ENCODE results near the gene WDTC1. TPM values are rescaled to one million over a fixed set of nuclear protein-coding genes. Genes with fewer than 3 reads are reported as not detected.

Gene WDTC1
- total RNA-seq, 4 donors from 2014 or later: 39.9 to 79.8 (median 62.0) TPM

- intact Hi-C loops (cut with DNase I): loop anchor here (10.0 kb wide), 1 partner anchor 54 kb away; the partner anchor contains the start of gene CD164L2
- Histone ChIP-seq H3K4me3 (no peak overlapping the region), H3K27ac (replicated peaks in 1 of 4) (no peak overlapping the region), H3K4me1 (peaks cover 22 to 49% (median 35%) of the 10 kb centered on the region in 4 donors), H3K9me3 (no peaks in the 10 kb centered on the region), H3K36me3 (peaks cover 26 to 91% (median 70%) of the 10 kb centered on the region in 4 donors), H3K27me3 (no peaks in the 10 kb centered on the region)
- TF ChIP-seq POLR2A (IDR thresholded peaks at IDR 0.05; ENCODE audit: low read depth): no peak
- TF ChIP-seq CTCF (IDR thresholded peaks at IDR 0.05): no peak
- DNase-seq (ENCODE audit: extremely low spot score): no peak
- 66% methylated on average over 6 of the region's 8 CpGs for WGBS
Observed at GRCh38 chr1:27330786-27331185, 96.4 kb downstream of the WDTC1 start.

- 67% methylated on average over 1 of the region's 3 CpGs for WGBS
- no peaks in the 10 kb centered on the region for H3K27me3 ChIP-seq
- peaks cover 16 to 43% (median 30%) of the 10 kb centered on the region in 4 donors for H3K4me1 ChIP-seq
- H3K36me3 ChIP-seq: peaks cover 23 to 94% (median 70%) of the 10 kb centered on the region in 4 donors
- intact Hi-C loops (cut with DNase I): loop anchor here (10.0 kb wide), 1 partner anchor 53 kb away; the partner anchor contains the start of gene CD164L2
- no peak overlapping the region for H3K4me3 ChIP-seq
- no peak for TF ChIP-seq CTCF (IDR thresholded peaks at IDR 0.05)
- TF ChIP-seq POLR2A (IDR thresholded peaks at IDR 0.05; ENCODE audit: low read depth): no peak
- TF ChIP-seq POLR2AphosphoS5 (IDR thresholded peaks at IDR 0.05): no peak
- no peak for TF ChIP-seq EP300 (IDR thresholded peaks at IDR 0.05)
- no peaks in the 10 kb centered on the region for H3K9me3 ChIP-seq
- DNase-seq (ENCODE audit: extremely low spot score): no peak
- no peak overlapping the region for H3K27ac ChIP-seq (replicated peaks in 1 of 4)
Observed at GRCh38 chr1:27331426-27331825, 97.0 kb downstream of the WDTC1 start.

DNA sequence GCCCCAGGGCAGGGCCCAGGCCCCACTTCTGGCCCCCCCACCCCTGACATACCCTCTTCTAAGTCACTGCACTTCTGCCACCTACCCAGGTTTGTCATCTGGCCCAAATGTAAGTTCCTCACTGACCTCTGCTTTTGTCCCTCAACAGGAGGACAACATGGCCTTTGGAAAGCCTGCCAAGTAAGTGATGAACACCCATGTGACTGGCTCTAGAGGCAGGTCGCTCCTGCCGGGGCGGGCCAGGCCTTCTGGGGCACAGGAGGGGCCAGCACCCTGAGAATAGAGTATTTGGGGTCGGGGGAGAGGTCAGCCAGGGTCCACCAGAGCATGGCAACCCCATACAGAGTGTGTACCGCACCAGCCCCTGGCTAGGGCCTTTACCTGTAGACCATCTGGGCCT lies 97.5 kb downstream of the WDTC1 start:
- DNase-seq (ENCODE audit: extremely low spot score): no peak
- H3K27ac ChIP-seq (replicated peaks in 1 of 4): no peak overlapping the region
- no peak overlapping the region for H3K4me3 ChIP-seq
- 67% methylated on average over 3 of the region's 5 CpGs for WGBS
- no peak for TF ChIP-seq EP300 (IDR thresholded peaks at IDR 0.05)
- TF ChIP-seq POLR2A (IDR thresholded peaks at IDR 0.05; ENCODE audit: low read depth): no peak
- TF ChIP-seq CTCF (IDR thresholded peaks at IDR 0.05): no peak
- no peak for TF ChIP-seq POLR2AphosphoS5 (IDR thresholded peaks at IDR 0.05)
- peaks cover 23 to 95% (median 73%) of the 10 kb centered on the region in 4 donors for H3K36me3 ChIP-seq
- peaks cover 11 to 38% (median 25%) of the 10 kb centered on the region in 4 donors for H3K4me1 ChIP-seq
- H3K27me3 ChIP-seq: no peaks in the 10 kb centered on the region
- intact Hi-C loops (cut with DNase I): loop anchor here (10.0 kb wide), 1 partner anchor 53 kb away; the partner anchor contains the start of gene CD164L2
- H3K9me3 ChIP-seq: no peaks in the 10 kb centered on the region

DNA sequence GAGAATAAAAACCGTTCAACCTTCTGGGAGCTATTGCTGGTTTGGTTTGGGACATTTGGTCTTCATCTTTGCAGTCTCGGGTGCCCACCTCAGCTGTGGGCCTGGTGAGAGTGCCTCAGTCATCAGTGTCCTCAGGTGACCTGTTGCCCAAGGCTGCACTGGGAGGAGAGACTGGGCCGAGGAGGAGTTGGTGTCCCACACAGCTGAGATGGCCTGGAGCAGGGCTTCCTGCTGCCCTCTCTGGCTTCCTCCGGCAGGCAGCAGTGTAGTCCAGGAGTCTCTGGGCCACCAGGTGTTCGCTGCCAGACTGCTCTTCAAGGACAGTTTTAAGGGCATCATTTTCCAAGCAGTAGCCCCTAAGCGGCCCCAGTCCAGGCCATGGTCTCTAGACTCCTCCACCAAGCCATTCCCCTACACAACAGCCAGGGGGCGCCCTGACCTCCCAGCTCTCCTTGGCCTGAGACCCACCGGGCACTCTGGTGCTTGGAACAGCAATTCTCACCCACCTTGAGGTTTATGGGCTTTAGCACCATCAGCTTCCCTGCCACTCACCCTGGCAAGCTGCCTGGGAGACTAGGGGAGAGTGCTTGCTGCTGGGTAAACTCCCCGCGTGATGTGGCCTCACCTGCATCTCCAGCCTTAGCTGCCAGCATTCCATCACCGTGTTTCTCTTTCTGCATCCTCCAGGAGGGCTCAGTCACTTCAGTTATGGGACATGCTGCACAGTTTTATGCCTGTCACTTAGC lies 98.3 kb downstream of the WDTC1 start:
- WGBS: 80% methylated on average over 8 of the region's 11 CpGs
- no peak for DNase-seq (ENCODE audit: extremely low spot score)
- peaks cover 3 to 30% (median 19%) of the 10 kb centered on the region in 4 donors for H3K4me1 ChIP-seq

More for the DNA sequence above, 98.3 kb downstream of the WDTC1 start:
- H3K27ac ChIP-seq (replicated peaks in 1 of 4): no peak overlapping the region
- no peaks in the 10 kb centered on the region for H3K9me3 ChIP-seq
- no peak for TF ChIP-seq POLR2A (IDR thresholded peaks at IDR 0.05; ENCODE audit: low read depth)
- TF ChIP-seq POLR2AphosphoS5 (IDR thresholded peaks at IDR 0.05): no peak
- TF ChIP-seq EP300 (IDR thresholded peaks at IDR 0.05): no peak
- TF ChIP-seq CTCF (IDR thresholded peaks at IDR 0.05): peak; percentile 70 to 90 (median 71)
- H3K36me3 ChIP-seq: peaks cover 23 to 95% (median 72%) of the 10 kb centered on the region in 4 donors
- intact Hi-C loops (cut with DNase I): loop anchor here (10.0 kb wide), 1 partner anchor 52 kb away; the partner anchor contains the start of gene CD164L2
- no peaks in the 10 kb centered on the region for H3K27me3 ChIP-seq
- H3K4me3 ChIP-seq: no peak overlapping the region

All from esophagus muscularis mucosa (tissue), 4 donors.